GM19238 (cell line): ENCODE measurements around the gene MYO9B.

ENCODE experiments used
- DNase-seq: peaks from one replicate; pipeline ENCODE4 v3.0.0; 2011; ENCODE audit warnings: low spot score; ENCODE audit not compliant: insufficient read length

The MYO9B gene

GRCh38 chr19:17210296-17210695, 134.7 kb downstream of the MYO9B start:
- no peak for DNase-seq

GRCh38 chr19:17211547-17212446, 136.2 kb downstream of the MYO9B start:
- DNase-seq = no peak

- no peak for DNase-seq
Measured at GRCh38 chr19:17213334-17213733, 137.8 kb downstream of the MYO9B start.

- no peak for DNase-seq
Measured at GRCh38 chr19:17214508-17215126, 139.0 kb downstream of the MYO9B start.

GRCh38 chr19:17215127-17215971, 139.8 kb downstream of the MYO9B start, which contains the start of gene USE1:
Gene USE1 (plus strand): TSS chr19:17215357. CDS start chr19:17215406, 49 bp downstream.
- peak; percentile 92 for DNase-seq

GRCh38 chr19:17216058-17216670, 140.6 kb downstream of the MYO9B start:
- DNase-seq = no peak

GRCh38 chr19:17219286-17219685, 143.7 kb downstream of the MYO9B start:
- no peak for DNase-seq

GRCh38 chr19:17220207-17220758, 144.7 kb downstream of the MYO9B start:
- no peak for DNase-seq

GRCh38 chr19:17225053-17225452, 149.5 kb downstream of the MYO9B start:
- no peak for DNase-seq

GRCh38 chr19:17226002-17226933, 150.7 kb downstream of the MYO9B start, which contains the start of gene OCEL1:
Gene OCEL1 (plus strand): TSS chr19:17226226. CDS start chr19:17226248, 22 bp downstream.
- peak; percentile 89 for DNase-seq

GRCh38 chr19:17227798-17228367, 152.3 kb downstream of the MYO9B start:
- no peak for DNase-seq

GRCh38 chr19:17229890-17230289, 154.3 kb downstream of the MYO9B start:
- DNase-seq = no peak

GRCh38 chr19:17232258-17232657, 156.7 kb downstream of the MYO9B start:
- DNase-seq = no peak

- DNase-seq = peak; percentile 79
Measured at GRCh38 chr19:17234911-17235299, 159.3 kb downstream of the MYO9B start.

- DNase-seq = peak; percentile 70
Measured at GRCh38 chr19:17235300-17235970, 159.9 kb downstream of the MYO9B start.

- peak; percentile 61 for DNase-seq
Measured at GRCh38 chr19:17235971-17236777, 160.6 kb downstream of the MYO9B start.

- no peak for DNase-seq
Measured at GRCh38 chr19:17236811-17237543, 161.4 kb downstream of the MYO9B start.
